Measurements from ENCODE around the gene ASTN1.

ASTN1 gene

DNA sequence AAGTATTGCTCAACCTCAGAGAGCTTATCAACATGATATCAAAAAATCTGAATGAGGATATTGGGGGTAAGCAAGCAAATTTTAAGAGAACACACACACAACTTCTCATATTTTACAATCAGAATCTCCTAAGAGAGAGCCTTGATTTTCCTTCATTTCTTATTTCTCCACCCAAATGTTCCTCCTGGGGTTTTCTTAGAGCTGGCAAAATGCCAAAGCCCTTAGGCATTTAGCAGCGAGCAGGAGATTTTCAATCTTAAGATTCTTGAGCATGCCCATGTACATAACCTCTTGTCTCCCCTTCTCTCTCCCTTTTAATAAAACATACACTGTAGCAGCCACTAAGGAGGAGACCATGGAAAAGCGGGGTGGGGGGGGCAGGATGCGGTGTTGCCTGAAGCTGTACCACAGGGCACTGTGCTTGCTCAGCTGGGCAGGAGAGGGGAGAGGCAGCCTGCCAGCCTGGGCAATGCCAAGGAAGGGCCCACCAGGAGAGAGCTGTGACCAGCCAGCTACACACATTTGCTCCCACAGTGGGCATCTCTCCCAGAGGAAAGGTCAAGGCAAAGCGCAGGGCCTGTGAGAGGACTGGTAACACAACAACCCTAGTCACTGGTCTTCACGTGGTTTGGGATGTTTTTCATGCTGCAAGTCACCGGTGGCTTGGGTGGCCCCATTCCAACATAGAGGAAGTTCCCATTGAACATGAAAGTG, 10.6 kb upstream of the ASTN1 start:
- H3K4me3 ChIP-seq (ENCODE audit: low read length): no peak overlapping the region
- TF ChIP-seq, protein P1, sequence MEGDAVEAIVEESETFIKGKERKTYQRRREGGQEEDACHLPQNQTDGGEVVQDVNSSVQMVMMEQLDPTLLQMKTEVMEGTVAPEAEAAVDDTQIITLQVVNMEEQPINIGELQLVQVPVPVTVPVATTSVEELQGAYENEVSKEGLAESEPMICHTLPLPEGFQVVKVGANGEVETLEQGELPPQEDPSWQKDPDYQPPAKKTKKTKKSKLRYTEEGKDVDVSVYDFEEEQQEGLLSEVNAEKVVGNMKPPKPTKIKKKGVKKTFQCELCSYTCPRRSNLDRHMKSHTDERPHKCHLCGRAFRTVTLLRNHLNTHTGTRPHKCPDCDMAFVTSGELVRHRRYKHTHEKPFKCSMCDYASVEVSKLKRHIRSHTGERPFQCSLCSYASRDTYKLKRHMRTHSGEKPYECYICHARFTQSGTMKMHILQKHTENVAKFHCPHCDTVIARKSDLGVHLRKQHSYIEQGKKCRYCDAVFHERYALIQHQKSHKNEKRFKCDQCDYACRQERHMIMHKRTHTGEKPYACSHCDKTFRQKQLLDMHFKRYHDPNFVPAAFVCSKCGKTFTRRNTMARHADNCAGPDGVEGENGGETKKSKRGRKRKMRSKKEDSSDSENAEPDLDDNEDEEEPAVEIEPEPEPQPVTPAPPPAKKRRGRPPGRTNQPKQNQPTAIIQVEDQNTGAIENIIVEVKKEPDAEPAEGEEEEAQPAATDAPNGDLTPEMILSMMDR (IDR thresholded peaks at IDR 0.05; ENCODE audit: insufficient read depth, low read depth, low read length, missing control alignments): no peak
- no peak for DNase-seq (ENCODE audit: low read depth)

- DNase-seq (ENCODE audit: low read depth): no peak
- TF ChIP-seq, protein P1 (IDR thresholded peaks at IDR 0.05; ENCODE audit: insufficient read depth, low read depth, low read length, missing control alignments): no peak
- no peak overlapping the region for H3K4me3 ChIP-seq (ENCODE audit: low read length)
Observed at GRCh38 chr1:177173976-177174375, 9.5 kb upstream of the ASTN1 start.

- TF ChIP-seq, protein P1 (IDR thresholded peaks at IDR 0.05; ENCODE audit: insufficient read depth, low read depth, low read length, missing control alignments): no peak
Observed at GRCh38 chr1:177172866-177173265, 8.4 kb upstream of the ASTN1 start.

DNA sequence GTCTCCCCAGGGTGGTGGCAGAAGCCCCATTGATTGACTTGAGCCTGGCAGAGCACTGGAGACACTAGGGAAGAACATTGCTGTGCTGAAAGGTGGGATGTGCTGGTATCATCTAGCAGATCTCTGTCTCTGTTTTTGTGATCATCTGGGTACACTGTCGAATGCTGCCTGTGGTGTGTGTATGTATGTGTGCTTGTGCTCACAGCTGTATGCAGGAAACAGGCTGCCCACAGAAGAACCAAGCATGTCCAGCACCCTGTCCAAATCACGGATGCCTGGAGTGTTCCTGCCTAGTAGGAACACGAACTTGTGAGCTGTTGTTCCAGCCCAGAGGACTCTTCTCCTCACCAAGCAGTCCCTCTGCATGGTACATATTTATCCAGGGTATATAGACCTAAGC, 7.8 kb upstream of the ASTN1 start:
- DNase-seq (ENCODE audit: low read depth): no peak
- TF ChIP-seq, protein P1 (IDR thresholded peaks at IDR 0.05; ENCODE audit: insufficient read depth, low read depth, low read length, missing control alignments): no peak
- H3K4me3 ChIP-seq (ENCODE audit: low read length): no peak overlapping the region

More at GRCh38 chr1:177172866-177173265, 8.4 kb upstream of the ASTN1 start:
- no peak for DNase-seq (ENCODE audit: low read depth)
- no peak overlapping the region for H3K4me3 ChIP-seq (ENCODE audit: low read length)

DNA sequence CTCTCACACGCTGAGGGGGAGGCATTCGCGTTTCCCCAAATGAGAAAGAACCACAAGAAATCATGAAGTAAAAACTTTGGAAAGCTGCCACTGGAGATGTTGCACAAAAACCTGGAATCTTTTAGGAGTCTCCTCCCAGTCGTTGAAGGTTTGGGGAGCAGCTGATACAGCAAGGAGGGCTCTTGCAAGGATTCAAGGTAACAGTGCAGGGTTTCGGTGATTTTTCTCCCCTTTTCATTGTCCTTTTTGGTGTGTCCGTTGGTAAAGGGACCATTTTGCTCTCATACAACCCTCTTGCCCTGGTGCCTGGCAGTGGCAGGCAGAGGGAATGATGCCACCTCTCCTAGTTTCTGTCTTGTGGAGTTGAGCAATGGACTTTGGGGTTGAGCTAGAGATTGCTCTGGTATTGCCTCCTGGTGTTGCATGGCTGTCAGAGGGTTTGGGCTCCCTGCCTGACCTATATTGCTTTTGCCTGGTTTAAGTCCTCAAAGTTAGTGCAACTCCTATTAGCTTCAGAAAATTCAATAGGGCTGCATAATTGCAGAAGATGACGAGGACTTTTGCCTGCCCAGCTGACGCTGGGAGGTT, 7.1 kb upstream of the ASTN1 start:
- no peak overlapping the region for H3K4me3 ChIP-seq (ENCODE audit: low read length)
- DNase-seq (ENCODE audit: low read depth): no peak
- TF ChIP-seq, protein P1 (IDR thresholded peaks at IDR 0.05; ENCODE audit: insufficient read depth, low read depth, low read length, missing control alignments): no peak

DNA sequence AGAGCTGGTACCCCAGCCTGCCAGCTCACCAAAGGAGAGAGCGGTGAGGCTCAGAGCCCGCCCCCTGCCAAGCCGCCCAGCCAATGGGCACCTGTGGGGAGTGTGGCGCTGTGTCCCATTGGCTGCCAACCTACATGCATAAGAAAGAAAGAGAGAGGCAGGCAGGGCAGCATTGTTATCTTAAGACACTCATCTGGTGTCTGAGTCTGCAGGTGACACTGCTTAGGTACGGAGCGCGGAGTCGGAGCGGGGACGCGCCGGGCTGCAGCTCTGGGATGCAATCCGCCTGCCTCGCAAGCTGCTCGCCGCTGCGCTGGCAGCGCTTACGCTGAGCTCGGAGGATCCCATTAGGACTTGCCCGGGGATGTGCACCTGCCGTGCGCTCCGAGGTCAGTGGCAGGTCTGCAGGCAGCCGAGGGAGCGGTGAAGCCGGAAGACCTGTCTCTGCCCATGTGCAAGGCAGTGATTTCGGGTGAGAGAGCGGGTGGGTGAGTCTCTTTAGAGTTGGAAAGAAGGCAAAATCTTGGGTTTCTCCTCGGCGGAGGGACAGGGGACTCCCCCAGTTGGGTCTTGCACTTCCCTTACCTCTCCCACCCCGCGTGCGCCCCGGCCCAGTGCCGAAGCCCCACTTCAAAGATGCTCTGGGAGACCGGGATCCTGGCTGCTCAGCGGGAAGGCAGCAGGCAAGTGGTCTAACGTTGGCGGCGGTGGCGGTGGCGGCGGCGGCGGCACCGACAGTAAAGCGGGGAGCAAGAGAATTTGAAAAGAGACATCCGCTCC, 6.4 kb upstream of the ASTN1 start, which contains the start of gene BRINP2:
BRINP2 (plus strand) TSS at position 203 of the 780 bp plus-strand sequence. CDS start 58,919 bp downstream, outside the sequence.
- DNase-seq (ENCODE audit: low read depth): peak; percentile 73
- H3K4me3 ChIP-seq (ENCODE audit: low read length): no peak within 1 kb of the TSS
- TF ChIP-seq, protein P1 (IDR thresholded peaks at IDR 0.05; ENCODE audit: insufficient read depth, low read depth, low read length, missing control alignments): no peak

Measured in epithelial cell of esophagus (primary cell).